ENCODE data around the gene SDF4. TPM values are rescaled to one million over a fixed set of nuclear protein-coding genes. Genes with fewer than 3 reads are reported as not detected.
"Not testable (repeated sequence)": the region's sequence is repeated elsewhere in the genome, so short reads cannot be mapped to it uniquely, and the experiment has no call there.

Gene SDF4
- total RNA-seq, 4 donors from 2014 or later = 57.5 to 87.6 (median 73.1) TPM

DNA sequence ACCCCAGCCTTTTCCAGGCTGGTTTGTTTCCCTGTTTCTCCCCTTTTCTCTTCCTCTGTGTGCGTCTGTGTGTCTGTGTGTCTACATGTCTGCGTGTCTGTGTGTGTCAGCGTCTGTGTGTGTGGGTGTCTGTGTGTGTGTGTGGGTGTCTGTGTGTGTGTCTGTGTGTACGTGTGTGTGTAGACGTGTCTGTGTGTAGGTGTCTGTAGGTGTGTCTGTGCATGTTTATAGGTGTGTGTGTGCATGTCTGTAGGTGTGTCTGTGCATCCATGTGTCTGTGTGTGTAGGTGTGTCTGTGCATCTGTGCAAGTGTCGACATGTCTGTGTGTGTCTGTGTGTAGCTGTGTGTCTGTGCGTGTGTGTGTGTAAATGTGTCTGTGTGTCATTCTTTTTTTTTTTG, 54.9 kb downstream of the SDF4 start:
- Histone ChIP-seq H3K27me3 (peaks cover 72% of the 10 kb centered on the region), H3K27ac (no peak overlapping the region), H3K4me1 (no peaks in the 10 kb centered on the region), H3K4me3 (no peak overlapping the region), H3K36me3 (no peaks in the 10 kb centered on the region), H3K9me3 (no peaks in the 10 kb centered on the region)
- TF ChIP-seq EP300 (IDR thresholded peaks at IDR 0.05) (no peak), POLR2AphosphoS5 (IDR thresholded peaks at IDR 0.05) (no peak), POLR2A (IDR thresholded peaks at IDR 0.05) (no peak)
- TF ChIP-seq, protein P1, sequence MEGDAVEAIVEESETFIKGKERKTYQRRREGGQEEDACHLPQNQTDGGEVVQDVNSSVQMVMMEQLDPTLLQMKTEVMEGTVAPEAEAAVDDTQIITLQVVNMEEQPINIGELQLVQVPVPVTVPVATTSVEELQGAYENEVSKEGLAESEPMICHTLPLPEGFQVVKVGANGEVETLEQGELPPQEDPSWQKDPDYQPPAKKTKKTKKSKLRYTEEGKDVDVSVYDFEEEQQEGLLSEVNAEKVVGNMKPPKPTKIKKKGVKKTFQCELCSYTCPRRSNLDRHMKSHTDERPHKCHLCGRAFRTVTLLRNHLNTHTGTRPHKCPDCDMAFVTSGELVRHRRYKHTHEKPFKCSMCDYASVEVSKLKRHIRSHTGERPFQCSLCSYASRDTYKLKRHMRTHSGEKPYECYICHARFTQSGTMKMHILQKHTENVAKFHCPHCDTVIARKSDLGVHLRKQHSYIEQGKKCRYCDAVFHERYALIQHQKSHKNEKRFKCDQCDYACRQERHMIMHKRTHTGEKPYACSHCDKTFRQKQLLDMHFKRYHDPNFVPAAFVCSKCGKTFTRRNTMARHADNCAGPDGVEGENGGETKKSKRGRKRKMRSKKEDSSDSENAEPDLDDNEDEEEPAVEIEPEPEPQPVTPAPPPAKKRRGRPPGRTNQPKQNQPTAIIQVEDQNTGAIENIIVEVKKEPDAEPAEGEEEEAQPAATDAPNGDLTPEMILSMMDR (IDR thresholded peaks at IDR 0.05) = no peak
- WGBS = 69% methylated on average over 7 of the region's 7 CpGs
- DNase-seq (ENCODE audit: low spot score in 2 of 2) = peak in 1 of 2 donors; percentile 15

DNA sequence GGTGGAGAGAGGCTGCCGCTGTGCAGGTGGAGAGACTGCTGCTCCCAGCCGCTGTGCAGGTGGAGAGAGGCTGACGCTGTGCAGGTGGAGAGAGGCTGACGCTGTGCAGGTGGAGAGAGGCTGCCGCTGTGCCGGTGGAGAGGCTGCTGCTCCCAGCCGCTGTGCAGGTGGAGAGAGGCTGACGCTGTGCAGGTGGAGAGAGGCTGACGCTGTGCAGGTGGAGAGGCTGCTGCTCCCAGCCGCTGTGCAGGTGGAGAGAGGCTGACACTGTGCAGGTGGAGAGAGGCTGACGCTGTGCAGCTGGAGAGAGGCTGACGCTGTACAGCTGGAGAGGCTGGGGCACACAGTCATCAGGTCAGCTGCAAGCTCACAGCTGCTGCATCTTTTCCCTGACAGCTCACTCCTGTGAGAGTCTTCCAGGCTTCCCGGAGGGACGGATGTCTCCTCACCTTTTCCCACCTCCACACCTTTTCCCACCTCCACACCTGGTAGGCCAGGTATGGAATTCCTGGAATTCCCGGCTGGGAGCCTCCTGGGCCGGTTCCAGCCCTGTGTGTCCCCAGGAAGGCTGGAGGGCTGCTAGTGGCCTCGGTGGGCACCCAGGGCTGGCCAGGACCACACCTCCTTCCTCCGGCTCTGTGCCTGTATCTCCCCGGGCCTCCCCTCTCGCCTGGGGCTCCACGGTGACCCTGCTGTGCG, 55.6 kb downstream of the SDF4 start:
- H3K4me1 ChIP-seq, H3K4me3 ChIP-seq, H3K27ac ChIP-seq, H3K36me3 ChIP-seq, H3K9me3 ChIP-seq: not testable (repeated sequence)
- WGBS = 56% methylated on average over 19 of the region's 22 CpGs
- DNase-seq (ENCODE audit: low spot score in 2 of 2) = peak in 1 of 2 donors; percentile 50
- peaks cover 72% of the 10 kb centered on the region for H3K27me3 ChIP-seq

DNA sequence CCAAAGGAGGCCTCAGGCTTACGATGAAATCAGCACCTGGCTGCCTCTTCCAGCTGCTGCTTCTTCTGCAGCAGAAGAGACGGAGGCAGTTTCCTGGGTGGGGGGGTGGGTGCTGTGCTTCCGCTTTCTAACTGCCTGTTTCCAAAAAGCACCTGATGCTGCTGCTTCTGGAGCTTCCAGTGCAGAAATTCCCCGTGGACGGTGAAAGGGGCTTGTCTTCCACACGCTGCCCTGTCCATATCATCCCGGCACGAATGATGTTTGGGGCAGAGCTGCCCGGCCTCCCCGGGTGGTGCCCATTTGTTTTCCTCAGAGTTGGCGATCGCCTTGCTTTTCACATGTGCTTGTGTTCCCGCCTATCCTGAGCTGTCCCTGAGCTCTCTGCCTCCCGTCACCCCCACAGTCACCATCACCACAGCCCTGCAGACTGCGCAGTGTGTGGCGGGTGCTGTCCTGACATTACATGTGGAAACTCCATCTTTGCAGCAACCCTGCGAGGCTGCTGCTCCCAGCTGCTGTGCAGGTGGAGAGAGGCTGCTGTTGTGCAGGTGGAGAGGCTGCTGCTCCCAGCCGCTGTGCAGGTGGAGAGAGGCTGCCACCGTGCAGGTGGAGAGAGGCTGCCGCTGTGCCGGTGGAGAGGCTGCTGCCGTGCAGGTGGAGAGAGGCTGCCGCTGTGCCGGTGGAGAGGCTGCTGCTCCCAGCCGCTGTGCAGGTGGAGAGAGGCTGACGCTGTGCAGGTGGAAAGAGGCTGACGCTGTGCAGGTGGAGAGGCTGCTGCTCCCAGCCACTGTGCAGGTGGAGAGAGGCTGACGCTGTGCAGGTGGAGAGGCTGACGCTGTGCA, 56.4 kb downstream of the SDF4 start:
- WGBS = 84% methylated on average over 28 of the region's 29 CpGs
- Histone ChIP-seq H3K9me3 (no peaks in the 10 kb centered on the region), H3K27me3 (peaks cover 73% of the 10 kb centered on the region), H3K4me1 (no peaks in the 10 kb centered on the region), H3K4me3 (no peak overlapping the region), H3K36me3 (no peaks in the 10 kb centered on the region), H3K27ac (no peak overlapping the region)
- TF ChIP-seq POLR2AphosphoS5 (IDR thresholded peaks at IDR 0.05) (no peak), EP300 (IDR thresholded peaks at IDR 0.05) (no peak), POLR2A (IDR thresholded peaks at IDR 0.05) (no peak)
- TF ChIP-seq, protein P1 (IDR thresholded peaks at IDR 0.05) = no peak
- DNase-seq (ENCODE audit: low spot score in 2 of 2) = peak in 1 of 2 donors; percentile 34

DNA sequence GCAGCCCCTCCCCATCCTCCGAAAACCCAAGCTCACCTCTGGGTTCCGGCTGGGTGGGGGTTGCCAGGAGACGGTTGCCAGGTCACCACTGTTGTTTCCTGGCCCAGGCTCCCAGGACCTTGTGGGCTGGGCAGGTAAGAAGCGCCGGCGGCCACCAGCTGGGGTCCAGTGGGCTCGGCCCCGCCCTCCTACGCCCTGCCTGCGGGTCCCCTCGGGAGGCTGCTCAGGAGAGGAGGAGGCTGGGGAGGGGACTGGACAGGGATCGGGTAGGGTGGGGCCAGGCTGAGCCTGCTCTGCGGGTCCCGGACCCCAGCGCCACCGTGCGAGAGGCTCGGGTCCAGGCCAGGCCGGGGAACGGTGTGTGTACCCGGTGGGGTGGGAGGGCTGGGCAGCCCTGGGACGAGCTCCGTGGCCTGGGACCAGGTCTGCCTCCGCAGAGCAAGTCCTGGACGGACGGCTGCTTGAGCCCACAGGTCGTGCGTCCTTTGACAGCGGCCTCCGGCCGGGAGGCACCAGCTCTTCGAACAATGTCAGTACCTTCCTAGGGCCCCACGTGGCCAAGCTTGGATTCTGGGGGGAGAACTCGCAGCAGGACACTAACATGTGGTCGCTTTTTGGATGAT, 57.9 kb downstream of the SDF4 start, which contains the start of gene TTLL10:
Gene TTLL10, plus strand, starts transcription at position 88 of the 623 bp plus-strand sequence. CDS start 5,336 bp downstream, outside the sequence.
- 50% methylated on average over 14 of the region's 35 CpGs for WGBS

DNA sequence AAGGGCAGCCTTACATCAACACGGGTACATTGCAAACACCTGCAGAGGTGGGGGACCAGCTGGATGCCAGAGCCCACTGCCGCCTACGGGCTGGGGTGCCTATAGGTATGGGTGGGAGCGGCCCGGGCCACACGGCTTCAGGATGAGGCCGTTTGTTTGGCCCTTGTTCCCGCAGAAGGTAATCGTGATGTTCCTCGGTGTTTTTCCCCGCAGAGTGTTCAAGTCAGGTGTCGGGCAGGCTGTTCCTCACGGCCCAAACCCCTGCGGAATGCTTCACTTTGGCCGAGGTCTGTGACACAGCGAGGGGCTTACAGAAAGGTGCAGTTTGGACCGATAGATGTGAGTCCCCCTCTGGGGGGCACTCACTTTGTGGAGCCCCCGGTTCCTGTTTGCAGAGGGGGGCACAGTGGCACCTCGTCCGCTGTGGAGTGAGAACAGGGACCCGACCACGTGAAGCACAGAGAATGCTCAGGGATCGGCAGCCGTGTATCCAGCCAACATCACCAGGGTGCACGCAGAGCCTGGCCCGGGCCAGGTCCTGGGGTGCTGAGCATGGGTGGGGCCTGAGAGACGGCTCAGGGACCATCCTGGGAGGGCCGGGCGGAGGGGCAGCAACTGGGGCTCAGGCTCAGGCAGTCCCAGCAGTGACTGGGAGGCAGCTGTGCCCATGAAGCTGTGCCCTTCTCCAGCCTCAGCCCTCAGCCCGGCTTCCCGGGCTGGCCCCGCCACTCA, 58.6 kb downstream of the SDF4 start:
- Histone ChIP-seq H3K27me3 (peaks cover 76% of the 10 kb centered on the region), H3K4me1 (no peaks in the 10 kb centered on the region), H3K27ac (no peak overlapping the region), H3K9me3 (no peaks in the 10 kb centered on the region), H3K4me3 (no peak overlapping the region), H3K36me3 (no peaks in the 10 kb centered on the region)
- WGBS = 67% methylated on average over 25 of the region's 32 CpGs
- peak in 1 of 2 donors; percentile 47 for DNase-seq (ENCODE audit: low spot score in 2 of 2)
- no peak for TF ChIP-seq EP300 (IDR thresholded peaks at IDR 0.05)

More for the DNA sequence above, 57.9 kb downstream of the SDF4 start, which contains the start of gene TTLL10:
- no peak within 1 kb of the TSS for H3K4me3 ChIP-seq
- H3K27ac ChIP-seq = no peak within 1 kb of the TSS
- H3K9me3 ChIP-seq = no peaks in the 10 kb centered on the region
- H3K36me3 ChIP-seq = no peaks in the 10 kb centered on the region
- H3K27me3 ChIP-seq = peaks cover 74% of the 10 kb centered on the region
- peak in 1 of 2 donors; percentile 62 for DNase-seq (ENCODE audit: low spot score in 2 of 2)
- no peaks in the 10 kb centered on the region for H3K4me1 ChIP-seq
- TF ChIP-seq, protein P1 (IDR thresholded peaks at IDR 0.05) = no peak
- TF ChIP-seq POLR2AphosphoS5 (IDR thresholded peaks at IDR 0.05) (no peak), EP300 (IDR thresholded peaks at IDR 0.05) (no peak), POLR2A (IDR thresholded peaks at IDR 0.05) (no peak)

Measured in suprapubic skin (tissue), 4 donors.